Immature natural killer cell (primary cell): ENCODE measurements around the gene CCDC70. TPM values are rescaled to one million over a fixed set of nuclear protein-coding genes. Genes with fewer than 3 reads are reported as not detected.

ENCODE experiments used
- DNase-seq, 3 donors: peaks; one replicate each; pipeline ENCODE4 v3.0.0; 2022; ENCODE audit warnings: mixed read lengths in 1 of 3
- H3K27ac Mint-ChIP-seq, 6 donors: one replicate each; pipeline ENCODE4 v1.8.0; 2020; ENCODE audit warnings: mixed read lengths in 6 of 6, mild to moderate bottlenecking in 5 of 6, inconsistent platforms in 4 of 6, moderate library complexity in 3 of 6
- H3K27me3 Mint-ChIP-seq, 3 donors: one replicate each; pipeline ENCODE4 v1.8.0; 2020 to 2021; ENCODE audit warnings: low read depth in 3 of 3, mild to moderate bottlenecking in 3 of 3, mixed read lengths in 3 of 3, moderate library complexity in 3 of 3, inconsistent platforms in 1 of 3
- H3K36me3 Mint-ChIP-seq, 3 donors: one replicate each; pipeline ENCODE4 v1.8.0; 2020; ENCODE audit warnings: mixed read lengths in 3 of 3, inconsistent platforms in 2 of 3, mild to moderate bottlenecking in 2 of 3
- H3K4me1 Mint-ChIP-seq, 2 donors: one replicate each; pipeline ENCODE4 v1.8.0; 2020; ENCODE audit warnings: inconsistent platforms in 2 of 2, mild to moderate bottlenecking in 2 of 2, mixed read lengths in 2 of 2, moderate library complexity in 1 of 2
- H3K4me3 Mint-ChIP-seq, 5 donors: one replicate each; pipeline ENCODE4 v1.8.0; 2020; ENCODE audit warnings: mild to moderate bottlenecking in 5 of 5, mixed read lengths in 5 of 5, inconsistent platforms in 3 of 5, moderate library complexity in 3 of 5
- H3K9me3 Mint-ChIP-seq, 6 donors: one replicate each; pipeline ENCODE4 v1.8.0; 2020; ENCODE audit warnings: mild to moderate bottlenecking in 6 of 6, mixed read lengths in 6 of 6, inconsistent platforms in 4 of 6, moderate library complexity in 3 of 6
- polyA plus RNA-seq, 3 donors: library from polyadenylated mRNA; unstranded; fragments of 300-500 nt; fragmentation: Illumina TruSeq; gene quantifications; one replicate each; pipeline ENCODE4 v1.2.3, GENCODE V29; 2021

The CCDC70 gene
- polyA plus RNA-seq, 3 donors from 2014 or later = not detected

DNA sequence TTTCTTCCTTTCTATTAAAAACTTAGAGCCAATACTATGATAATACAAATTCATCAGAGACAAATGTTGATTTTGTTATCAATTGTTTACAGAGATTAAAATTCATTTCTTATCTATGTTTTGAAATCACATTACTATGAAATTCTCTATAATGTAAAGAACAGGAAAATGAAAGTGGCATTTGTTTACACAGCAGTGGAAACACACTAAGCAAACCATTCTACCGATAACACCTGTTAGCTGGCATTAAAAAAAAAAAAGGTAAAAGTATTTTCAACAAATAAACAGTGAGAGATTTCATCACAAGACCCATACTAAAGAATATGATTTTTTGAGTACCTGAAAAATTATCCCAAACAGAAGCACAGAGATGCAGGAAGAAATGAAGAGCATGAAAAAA, 4.8 kb upstream of the CCDC70 start:
- Mint-ChIP-seq H3K9me3 (no peaks in the 10 kb centered on the region), H3K4me1 (no peaks in the 10 kb centered on the region), H3K27me3 (peaks cover 0 to 4% (median 3%) of the 10 kb centered on the region in 3 donors), H3K36me3 (no peaks in the 10 kb centered on the region), H3K27ac (no peak overlapping the region), H3K4me3 (no peak overlapping the region)
- DNase-seq = no peak

DNA sequence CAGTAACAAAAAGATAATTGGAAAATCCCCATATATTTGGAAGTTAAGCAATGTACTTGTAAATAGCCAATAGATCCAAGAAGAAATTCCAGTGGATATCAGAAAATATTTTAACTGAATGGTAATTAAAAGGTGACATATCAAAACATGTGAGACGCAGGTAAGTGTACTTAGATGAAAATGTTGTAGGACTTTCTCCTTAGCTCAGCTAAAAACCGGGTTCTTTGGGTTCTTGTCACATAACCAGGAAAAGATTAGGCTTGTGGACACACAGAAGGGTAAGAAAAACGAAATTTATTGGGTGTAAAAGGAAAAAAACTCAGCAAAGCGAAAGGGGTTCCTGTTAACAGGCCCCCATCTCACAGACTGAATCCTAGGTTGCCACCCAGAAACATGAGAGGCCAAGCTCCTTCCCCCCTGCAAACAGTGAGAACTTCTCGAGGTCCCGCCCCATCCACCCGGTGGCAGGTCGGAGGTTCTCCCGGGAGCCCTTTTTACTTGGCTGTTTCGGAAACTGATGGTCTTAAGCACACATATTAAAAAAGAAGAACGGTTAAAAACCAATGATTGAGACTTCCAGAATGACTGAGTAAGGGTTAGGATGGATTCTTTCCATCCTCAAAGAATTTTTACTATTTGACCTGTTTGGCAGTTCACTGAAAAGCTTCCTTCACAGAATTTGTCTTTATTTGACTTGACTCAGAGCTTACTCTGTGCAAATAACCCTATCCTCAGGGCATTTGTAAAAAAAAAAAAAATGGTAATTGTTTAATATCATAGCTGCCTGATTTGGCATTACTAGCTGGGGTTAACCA, 3.1 kb upstream of the CCDC70 start:
- no peak for DNase-seq
- Mint-ChIP-seq H3K27me3 (peaks cover 0 to 4% (median 3%) of the 10 kb centered on the region in 3 donors), H3K27ac (no peak overlapping the region), H3K4me1 (no peaks in the 10 kb centered on the region), H3K36me3 (no peaks in the 10 kb centered on the region), H3K4me3 (no peak overlapping the region), H3K9me3 (no peaks in the 10 kb centered on the region)

DNA sequence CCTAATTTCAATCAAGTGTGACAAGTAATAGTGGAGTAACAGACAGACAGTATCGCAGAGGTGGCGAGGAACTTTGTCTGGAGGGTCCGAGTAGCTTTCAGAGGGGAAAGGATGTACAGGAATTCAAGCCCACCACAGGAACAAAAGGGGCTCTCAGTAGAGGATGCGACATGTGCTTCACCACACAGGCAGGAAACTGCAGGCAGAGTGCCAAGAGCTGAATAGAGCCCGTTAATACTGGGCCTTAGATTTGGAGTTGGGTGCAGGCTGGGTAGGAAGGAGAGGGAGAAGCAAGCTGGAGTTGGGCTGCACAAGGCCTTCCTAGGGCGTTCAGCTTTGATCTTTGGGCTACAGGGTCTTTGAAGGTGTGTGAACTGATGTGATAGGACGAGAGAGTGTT, 1.2 kb downstream of the CCDC70 start:
- Mint-ChIP-seq H3K36me3 (no peaks in the 10 kb centered on the region), H3K27me3 (peaks cover 0 to under 1% (median 0%) of the 10 kb centered on the region in 3 donors), H3K27ac (no peak overlapping the region), H3K4me3 (no peak overlapping the region), H3K9me3 (no peaks in the 10 kb centered on the region), H3K4me1 (no peaks in the 10 kb centered on the region)
- DNase-seq = no peak

DNA sequence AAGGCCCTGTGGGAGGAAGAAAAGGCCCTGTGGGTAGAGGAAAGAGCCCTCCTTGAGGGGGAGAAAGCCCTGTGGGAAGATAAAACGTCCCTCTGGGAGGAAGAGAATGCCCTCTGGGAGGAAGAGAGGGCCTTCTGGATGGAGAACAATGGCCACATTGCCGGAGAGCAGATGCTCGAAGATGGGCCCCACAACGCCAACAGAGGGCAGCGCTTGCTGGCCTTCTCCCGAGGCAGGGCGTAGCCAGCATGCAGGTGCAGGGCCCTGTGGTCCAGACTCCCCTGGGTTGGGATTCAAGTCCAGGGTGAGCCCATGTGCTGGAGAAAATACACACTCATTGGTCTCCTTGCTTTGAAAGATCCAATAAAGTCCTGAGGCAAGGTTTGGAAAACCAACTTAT, 4.1 kb downstream of the CCDC70 start:
- no peaks in the 10 kb centered on the region for H3K4me1 Mint-ChIP-seq
- H3K27ac Mint-ChIP-seq = no peak overlapping the region
- H3K27me3 Mint-ChIP-seq = peaks cover 0 to 3% (median under 1%) of the 10 kb centered on the region in 3 donors
- no peak for DNase-seq
- H3K4me3 Mint-ChIP-seq = no peak overlapping the region
- no peaks in the 10 kb centered on the region for H3K9me3 Mint-ChIP-seq
- H3K36me3 Mint-ChIP-seq = no peaks in the 10 kb centered on the region

DNA sequence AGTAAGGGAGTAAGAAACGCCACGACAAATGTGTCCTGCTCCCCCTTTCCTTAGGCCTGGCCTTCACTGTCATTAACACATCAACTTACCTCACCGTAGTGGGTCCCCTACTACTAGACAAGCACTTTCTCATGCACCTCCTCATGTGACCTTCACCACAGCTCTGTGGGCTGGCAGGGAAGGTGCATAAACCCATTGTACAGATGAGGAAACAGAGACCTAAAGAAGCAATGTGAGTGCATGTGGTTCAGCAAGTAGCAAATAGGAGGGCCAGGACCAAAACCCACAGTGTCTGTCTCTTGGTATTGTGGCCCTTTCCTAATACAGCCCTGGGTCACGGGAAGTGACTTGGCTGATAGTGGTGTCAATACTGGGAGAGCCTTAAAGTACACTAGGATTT, 5.3 kb downstream of the CCDC70 start:
- DNase-seq = no peak
- Mint-ChIP-seq H3K9me3 (no peaks in the 10 kb centered on the region), H3K27ac (no peak overlapping the region), H3K27me3 (peaks cover 0 to 3% (median 3%) of the 10 kb centered on the region in 3 donors), H3K4me3 (no peak overlapping the region), H3K4me1 (no peaks in the 10 kb centered on the region), H3K36me3 (no peaks in the 10 kb centered on the region)

DNA sequence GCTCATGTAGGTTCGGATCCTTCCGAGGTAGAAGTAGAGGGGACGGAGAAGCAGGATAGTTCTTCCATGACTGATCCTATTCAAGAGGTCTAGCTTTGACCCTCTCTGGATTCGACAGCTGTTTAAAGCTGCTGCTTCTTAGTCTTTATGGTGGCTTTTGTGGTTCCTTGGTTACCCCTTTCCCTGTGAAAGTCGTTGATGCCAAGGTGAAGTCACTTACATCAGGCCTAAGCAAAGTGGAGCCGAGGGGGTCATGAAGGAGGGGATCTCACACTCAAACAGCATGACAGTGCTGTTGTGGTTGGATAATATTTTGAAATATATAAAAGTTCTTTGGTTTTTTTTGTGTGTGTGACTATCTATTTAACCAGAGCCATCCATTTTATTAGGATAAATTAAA, 8.1 kb downstream of the CCDC70 start:
- no peak overlapping the region for H3K27ac Mint-ChIP-seq
- no peak for DNase-seq
- no peaks in the 10 kb centered on the region for H3K36me3 Mint-ChIP-seq
- peaks cover 0 to 6% (median 5%) of the 10 kb centered on the region in 3 donors for H3K27me3 Mint-ChIP-seq
- no peaks in the 10 kb centered on the region for H3K9me3 Mint-ChIP-seq
- no peaks in the 10 kb centered on the region for H3K4me1 Mint-ChIP-seq
- no peak overlapping the region for H3K4me3 Mint-ChIP-seq

DNA sequence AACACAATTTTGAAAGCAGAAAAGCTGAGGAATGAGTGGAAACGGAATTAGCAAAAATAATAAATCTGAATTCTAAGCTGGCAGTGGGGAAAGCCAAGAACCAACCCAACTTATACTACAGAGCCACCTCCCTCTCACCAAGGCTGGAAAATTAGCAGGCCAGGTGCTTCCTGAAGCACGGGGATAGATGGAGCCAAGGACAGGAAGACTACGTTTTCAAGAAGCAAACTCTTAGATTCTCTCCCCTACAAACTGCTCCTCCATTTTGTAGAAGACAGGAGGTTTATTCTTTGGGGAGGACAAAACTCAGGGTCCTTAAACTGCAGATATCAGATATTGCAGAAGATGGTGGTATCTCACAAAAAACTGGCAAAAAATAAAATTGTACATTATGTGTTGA, 8.8 kb downstream of the CCDC70 start:
- Mint-ChIP-seq H3K27ac (no peak overlapping the region), H3K9me3 (no peaks in the 10 kb centered on the region), H3K36me3 (no peaks in the 10 kb centered on the region), H3K4me1 (no peaks in the 10 kb centered on the region), H3K4me3 (no peak overlapping the region), H3K27me3 (peaks cover 0 to 10% (median 5%) of the 10 kb centered on the region in 3 donors)
- DNase-seq = no peak

DNA sequence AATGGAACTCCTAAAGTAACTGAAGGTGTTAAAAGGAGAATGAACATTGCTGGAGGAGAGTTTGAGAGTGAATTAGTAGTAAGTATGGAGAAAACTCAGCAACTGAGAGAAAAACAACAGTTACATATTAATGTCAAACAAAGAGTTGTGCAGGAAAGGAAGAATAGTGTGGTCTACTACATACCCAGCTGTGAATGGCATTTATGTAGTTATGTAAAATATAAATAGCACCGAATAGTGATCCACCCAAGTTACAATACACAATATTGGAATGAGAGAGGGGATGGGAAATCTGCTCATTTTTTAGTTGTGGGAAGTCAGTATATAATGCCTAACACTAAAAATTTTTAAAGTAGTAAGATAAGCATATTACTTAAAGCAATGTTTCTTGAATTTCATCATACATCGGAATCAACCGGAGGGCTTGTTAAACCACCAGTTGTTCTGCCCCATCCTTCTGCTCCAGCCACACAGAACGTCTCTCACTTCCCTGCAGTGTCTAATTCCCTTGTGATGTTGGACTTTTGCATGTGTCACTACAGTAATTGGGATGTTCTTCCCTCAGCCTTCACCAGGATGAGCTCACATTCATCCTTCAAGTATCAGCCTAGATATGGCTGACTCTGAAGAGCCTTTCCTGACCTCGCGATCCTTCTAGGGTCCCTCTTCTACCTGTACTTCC, 11.5 kb downstream of the CCDC70 start:
- peaks cover 3 to 11% (median 4%) of the 10 kb centered on the region in 3 donors for H3K27me3 Mint-ChIP-seq
- no peak for DNase-seq
- no peak overlapping the region for H3K4me3 Mint-ChIP-seq
- no peak overlapping the region for H3K27ac Mint-ChIP-seq
- H3K36me3 Mint-ChIP-seq = no peaks in the 10 kb centered on the region
- no peaks in the 10 kb centered on the region for H3K9me3 Mint-ChIP-seq
- no peaks in the 10 kb centered on the region for H3K4me1 Mint-ChIP-seq

DNA sequence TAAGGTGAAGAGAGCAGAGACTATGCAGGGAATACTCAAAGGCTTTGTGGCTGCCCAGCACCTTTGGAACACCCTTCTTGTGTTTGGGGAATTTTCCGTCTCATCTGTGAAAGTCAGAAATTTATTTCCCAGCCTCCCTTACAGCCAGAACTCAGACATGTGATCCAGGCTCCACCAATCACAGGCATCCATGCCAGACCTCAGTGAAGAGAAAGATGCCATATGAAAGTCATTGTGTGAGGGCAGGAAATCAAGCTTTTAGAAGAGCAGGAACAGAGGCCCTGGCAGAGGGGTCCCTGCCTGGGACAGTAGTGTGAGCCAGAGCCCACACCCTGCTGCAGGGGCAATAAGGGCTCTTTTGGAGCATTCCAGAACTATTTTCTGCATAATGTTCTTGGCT, 12.1 kb downstream of the CCDC70 start:
- Mint-ChIP-seq H3K9me3 (no peaks in the 10 kb centered on the region), H3K27me3 (peaks cover 3 to 11% (median 4%) of the 10 kb centered on the region in 3 donors), H3K36me3 (no peaks in the 10 kb centered on the region), H3K27ac (no peak overlapping the region), H3K4me1 (no peaks in the 10 kb centered on the region), H3K4me3 (no peak overlapping the region)
- no peak for DNase-seq

DNA sequence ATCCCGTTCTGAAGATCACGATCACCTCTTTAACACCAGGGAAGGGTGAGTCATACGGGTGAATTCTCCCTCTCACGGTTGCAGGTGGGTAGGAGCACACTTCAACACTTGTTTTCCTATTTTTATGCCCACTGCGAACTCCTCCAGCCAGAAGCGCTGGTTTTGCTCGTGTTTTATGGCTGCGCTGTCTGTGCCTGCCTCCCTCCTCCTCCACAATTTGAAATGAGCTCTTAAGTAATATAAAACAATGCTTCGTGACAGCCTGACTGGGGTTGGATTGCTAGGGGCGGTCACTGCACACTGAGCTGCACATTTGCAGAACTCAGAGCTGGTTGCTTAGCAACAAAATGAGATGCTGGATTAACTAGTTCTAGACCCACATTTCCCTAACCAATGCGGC, 12.9 kb downstream of the CCDC70 start:
- H3K9me3 Mint-ChIP-seq = no peaks in the 10 kb centered on the region
- DNase-seq = no peak
- H3K4me1 Mint-ChIP-seq = no peaks in the 10 kb centered on the region
- H3K36me3 Mint-ChIP-seq = no peaks in the 10 kb centered on the region
- H3K4me3 Mint-ChIP-seq = no peak overlapping the region
- H3K27ac Mint-ChIP-seq = no peak overlapping the region
- H3K27me3 Mint-ChIP-seq = peaks cover 3 to 12% (median 4%) of the 10 kb centered on the region in 3 donors

DNA sequence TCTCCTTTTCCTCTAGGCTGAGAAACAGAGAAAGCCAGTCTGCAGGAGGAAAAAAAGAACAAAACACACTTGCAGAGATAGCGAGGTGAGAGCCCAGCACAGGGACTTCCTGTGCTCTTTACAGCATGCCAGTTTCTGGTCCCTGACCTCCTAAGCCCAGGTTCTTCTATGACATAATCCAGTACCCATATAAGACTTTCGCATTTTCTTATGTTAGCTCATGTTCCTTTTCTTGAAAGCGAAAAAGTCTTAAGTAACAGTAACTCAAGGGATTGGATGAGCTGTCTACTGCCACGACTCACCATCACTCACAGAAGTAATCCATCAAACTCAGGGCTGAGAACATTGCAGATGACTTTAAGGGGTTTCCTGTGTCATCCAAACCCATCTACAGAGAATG, 17.4 kb downstream of the CCDC70 start:
- peaks cover 0 to 3% (median 0%) of the 10 kb centered on the region in 3 donors for H3K36me3 Mint-ChIP-seq
- peaks cover 3 to 12% (median 4%) of the 10 kb centered on the region in 3 donors for H3K27me3 Mint-ChIP-seq
- H3K27ac Mint-ChIP-seq = no peak overlapping the region
- peaks cover 0 to 1% (median 0%) of the 10 kb centered on the region in 6 donors for H3K9me3 Mint-ChIP-seq
- no peak for DNase-seq
- no peak overlapping the region for H3K4me3 Mint-ChIP-seq
- no peaks in the 10 kb centered on the region for H3K4me1 Mint-ChIP-seq

DNA sequence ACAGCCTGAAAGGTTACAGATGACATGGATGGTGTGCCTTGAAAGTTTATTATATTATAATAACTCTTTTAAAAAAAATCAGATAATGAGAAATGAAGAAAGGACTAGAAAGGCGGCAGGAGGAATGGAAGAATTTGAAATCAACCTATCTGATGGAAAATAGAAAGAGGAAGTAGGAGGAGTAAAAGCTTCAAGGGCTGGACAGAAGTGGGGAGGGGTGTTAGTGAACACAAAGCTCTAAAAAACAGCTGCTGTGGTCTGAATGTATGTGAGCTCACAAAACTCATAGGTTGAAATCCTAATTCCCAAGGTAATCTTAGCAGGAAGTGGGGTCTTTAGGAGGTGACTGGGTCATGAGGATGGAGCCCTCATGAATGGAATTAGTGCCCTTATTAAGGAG, 19.5 kb downstream of the CCDC70 start:
- DNase-seq = no peak
- no peak overlapping the region for H3K27ac Mint-ChIP-seq
- no peaks in the 10 kb centered on the region for H3K4me1 Mint-ChIP-seq
- H3K4me3 Mint-ChIP-seq = no peak overlapping the region
- H3K27me3 Mint-ChIP-seq = peaks cover 0 to 4% (median 3%) of the 10 kb centered on the region in 3 donors
- peaks cover 0 to 1% (median 0%) of the 10 kb centered on the region in 6 donors for H3K9me3 Mint-ChIP-seq
- peaks cover 0 to 3% (median 0%) of the 10 kb centered on the region in 3 donors for H3K36me3 Mint-ChIP-seq

DNA sequence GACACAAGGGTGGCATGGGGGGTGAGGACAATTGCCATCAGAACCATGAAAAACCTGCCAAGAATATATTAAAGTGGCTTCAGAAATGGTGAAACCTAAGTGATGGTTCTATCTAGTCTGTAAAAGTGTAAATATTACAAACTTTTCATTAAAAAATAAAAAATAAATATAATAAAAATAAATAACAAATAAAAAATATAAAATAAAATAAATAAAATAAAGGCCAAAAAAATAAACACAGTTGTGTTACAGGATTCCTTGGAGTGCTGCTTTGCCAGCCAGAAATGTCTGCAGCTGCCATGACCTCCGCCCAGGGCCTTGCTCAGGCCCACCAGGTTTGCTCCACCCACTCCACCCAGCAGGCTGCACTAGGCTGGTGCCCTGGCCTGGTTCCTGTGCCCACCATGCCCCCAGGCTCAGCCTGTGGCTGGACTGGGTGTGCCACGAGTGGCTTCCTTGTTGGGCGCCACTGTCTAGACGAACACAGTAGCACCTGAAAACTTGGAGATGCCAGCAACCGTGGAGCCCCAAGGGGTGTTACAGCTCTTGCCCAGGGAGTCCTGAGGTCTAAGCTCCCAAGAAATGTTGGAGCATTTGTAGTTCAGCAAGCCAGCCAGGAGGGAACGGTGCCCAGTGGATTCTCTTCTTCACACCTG, 20.9 kb downstream of the CCDC70 start:
- H3K27ac Mint-ChIP-seq = no peak overlapping the region
- peaks cover 0 to 4% (median 0%) of the 10 kb centered on the region in 3 donors for H3K27me3 Mint-ChIP-seq
- H3K9me3 Mint-ChIP-seq = peaks cover 0 to 1% (median 0%) of the 10 kb centered on the region in 6 donors
- DNase-seq = no peak
- peaks cover 0 to 3% (median 0%) of the 10 kb centered on the region in 3 donors for H3K36me3 Mint-ChIP-seq
- H3K4me3 Mint-ChIP-seq = no peak overlapping the region
- H3K4me1 Mint-ChIP-seq = no peaks in the 10 kb centered on the region

DNA sequence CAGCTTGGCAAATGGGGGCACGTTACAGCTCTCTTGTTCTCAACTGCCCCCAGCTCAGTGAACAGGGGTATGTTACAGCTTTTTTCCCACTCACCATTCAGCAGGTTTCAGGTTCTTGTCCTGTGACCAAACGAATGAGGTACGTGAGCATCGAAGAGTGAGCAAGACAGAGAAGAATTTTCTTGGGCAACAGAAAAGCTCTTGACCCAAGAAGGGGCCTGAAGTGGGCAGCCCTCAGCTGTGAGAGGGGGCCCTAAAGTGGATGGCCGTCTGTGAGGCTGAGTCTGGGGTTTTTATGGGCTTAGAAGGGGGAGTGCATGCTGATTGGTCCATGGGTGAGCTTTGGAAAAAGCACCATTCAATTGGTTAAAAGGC, 21.4 kb downstream of the CCDC70 start:
- Mint-ChIP-seq H3K4me3 (no peak overlapping the region), H3K9me3 (peaks cover 0 to 1% (median 0%) of the 10 kb centered on the region in 6 donors), H3K27me3 (peaks cover 0 to 4% (median 0%) of the 10 kb centered on the region in 3 donors), H3K4me1 (no peaks in the 10 kb centered on the region), H3K36me3 (peaks cover 0 to 3% (median 0%) of the 10 kb centered on the region in 3 donors), H3K27ac (no peak overlapping the region)
- no peak for DNase-seq
